D721Med (cell line): ENCODE measurements around the gene ZFP36.

ENCODE experiments used
- DNase-seq: peaks from one replicate; pipeline ENCODE4 v3.0.0; 2011; ENCODE audit warnings: low spot score; ENCODE audit not compliant: insufficient read length
- FAIRE-seq: peaks from 2 replicates; lab custom pipeline; 2011; peaks lifted over from hg19 to GRCh38; lab: Jason Lieb, UNC
- TF ChIP-seq, protein P1 (sequence below): IDR thresholded peaks from 2 replicates; pipeline ENCODE4 v1.5.1; 2012; ENCODE audit warnings: mild to moderate bottlenecking, control low read depth; ENCODE audit not compliant: insufficient read depth; ENCODE audit errors: missing control alignments

Gene ZFP36

DNA sequence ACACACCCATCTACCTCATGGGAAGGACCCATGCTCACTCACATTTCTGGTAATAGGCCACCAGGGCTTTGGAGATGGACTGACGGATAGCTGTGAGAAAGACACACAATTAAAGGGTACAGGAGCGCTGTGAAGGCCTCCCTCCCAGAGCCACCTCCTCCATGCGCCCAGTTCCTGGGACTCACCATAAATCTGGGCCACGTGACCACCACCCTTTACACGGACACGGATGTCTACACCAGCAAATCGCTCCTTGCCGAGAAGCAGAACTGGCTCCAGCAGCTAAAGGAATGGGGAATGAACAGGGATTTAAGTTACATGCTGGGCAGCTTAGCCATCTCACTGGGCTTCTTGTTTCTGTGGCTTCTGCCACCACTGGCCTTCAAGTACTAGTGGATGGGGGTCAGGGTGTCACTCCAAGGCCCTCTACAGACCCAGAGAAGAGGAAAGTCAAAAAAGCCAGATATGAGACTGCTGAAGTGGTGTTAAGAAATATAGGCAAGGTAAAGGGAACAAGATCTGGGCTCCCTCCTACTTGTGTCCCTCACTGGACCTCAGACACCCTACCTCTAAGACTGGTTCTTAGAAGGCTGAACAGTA lies 26.9 kb downstream of the ZFP36 start:
- no peak for DNase-seq
- TF ChIP-seq, protein P1, sequence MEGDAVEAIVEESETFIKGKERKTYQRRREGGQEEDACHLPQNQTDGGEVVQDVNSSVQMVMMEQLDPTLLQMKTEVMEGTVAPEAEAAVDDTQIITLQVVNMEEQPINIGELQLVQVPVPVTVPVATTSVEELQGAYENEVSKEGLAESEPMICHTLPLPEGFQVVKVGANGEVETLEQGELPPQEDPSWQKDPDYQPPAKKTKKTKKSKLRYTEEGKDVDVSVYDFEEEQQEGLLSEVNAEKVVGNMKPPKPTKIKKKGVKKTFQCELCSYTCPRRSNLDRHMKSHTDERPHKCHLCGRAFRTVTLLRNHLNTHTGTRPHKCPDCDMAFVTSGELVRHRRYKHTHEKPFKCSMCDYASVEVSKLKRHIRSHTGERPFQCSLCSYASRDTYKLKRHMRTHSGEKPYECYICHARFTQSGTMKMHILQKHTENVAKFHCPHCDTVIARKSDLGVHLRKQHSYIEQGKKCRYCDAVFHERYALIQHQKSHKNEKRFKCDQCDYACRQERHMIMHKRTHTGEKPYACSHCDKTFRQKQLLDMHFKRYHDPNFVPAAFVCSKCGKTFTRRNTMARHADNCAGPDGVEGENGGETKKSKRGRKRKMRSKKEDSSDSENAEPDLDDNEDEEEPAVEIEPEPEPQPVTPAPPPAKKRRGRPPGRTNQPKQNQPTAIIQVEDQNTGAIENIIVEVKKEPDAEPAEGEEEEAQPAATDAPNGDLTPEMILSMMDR: no peak
- FAIRE-seq: no peak

DNA sequence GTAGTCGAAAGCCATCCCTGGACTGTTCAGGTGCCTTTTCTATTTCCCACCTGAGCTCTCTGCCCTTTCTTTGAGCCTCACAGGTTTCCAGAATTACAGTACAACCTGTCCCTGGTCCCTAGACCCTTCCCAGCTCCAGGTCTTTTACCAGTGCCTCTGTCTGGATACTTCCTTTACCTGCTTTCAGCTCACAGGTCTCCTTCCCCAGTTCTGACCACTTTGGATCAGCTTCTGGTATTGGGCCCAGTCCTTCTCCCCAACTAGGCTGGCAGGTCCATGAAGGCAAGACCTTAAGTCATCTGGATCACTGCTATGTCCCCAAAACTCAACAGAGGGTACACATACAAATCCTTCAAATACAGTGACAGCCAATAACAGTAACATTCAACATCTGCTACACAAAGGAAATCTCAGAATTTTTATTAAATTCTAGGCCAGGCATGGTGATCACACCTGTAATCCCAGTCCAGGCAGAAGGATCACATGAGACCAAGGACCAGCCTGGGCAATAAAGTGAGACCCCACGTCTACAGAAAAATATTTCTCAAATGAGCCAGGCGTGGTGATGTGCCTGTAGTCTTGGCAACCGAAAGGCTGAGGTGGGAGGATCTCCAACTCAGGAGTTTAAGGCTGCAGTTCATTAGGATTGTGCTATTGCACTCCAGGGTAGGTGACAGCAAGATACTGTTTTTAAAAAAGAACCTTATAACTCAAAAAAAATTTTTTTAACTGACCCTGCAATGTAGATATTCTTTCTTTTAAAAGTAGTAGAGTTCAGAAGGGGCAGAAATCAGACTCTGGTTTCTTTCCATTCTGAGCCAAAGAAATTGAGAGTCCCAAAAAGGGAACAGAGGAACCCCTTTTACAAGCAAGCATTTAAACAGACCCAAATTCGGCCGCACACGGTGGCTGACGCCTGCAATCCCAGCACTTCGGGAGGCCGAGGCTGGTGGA lies 27.8 kb downstream of the ZFP36 start:
- DNase-seq (no peak), FAIRE-seq (no peak)
- TF ChIP-seq, protein P1: no peak

DNA sequence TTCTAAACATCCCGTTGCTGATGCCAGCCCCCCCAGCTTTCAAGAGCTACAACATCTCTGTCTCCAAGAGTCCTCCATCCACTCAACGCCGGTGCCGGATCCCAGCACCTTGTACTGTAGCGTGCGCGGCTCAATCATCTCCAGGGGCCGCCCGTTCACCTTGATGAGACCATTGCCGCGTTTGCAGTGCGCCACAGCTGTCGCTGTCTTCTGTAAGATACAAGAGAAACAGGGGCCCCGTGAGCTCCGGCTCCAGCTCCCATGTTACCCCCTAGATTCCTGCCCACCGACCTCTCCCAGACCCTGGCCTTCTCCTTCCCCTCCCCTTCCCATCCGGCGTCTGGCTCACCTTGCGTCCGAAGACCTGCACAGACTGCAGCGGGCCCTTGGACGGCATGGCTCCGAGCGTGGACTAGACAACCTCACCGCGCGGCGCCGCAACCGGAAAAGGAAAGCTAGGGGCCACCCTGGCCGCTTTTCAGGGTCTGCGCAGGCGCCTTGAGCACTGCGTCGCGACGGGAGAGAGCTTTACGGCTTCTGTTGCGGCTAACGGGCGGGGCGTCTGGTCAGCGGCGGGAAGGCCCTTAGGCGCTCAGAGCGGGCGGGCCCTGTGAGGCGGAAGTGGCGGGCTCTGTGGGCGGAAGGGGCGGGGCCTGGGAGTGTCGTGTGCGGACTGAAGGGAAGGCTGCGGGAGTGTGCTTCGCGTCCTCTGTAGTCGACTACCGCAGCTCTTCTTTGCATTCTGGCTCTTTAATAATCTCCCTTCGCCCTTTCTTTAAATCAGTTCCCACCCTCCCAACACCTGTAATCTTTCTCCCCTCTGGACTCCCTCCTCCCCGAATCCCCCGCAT lies 29.1 kb downstream of the ZFP36 start, which contains the start of gene RPS16:
Gene RPS16 (minus strand): TSS at position 451 of the 851 bp plus-strand sequence. CDS start 54 bp downstream, at position 397.
- TF ChIP-seq, protein P1: no peak
- DNase-seq: peak; percentile 81
- no peak for FAIRE-seq

DNA sequence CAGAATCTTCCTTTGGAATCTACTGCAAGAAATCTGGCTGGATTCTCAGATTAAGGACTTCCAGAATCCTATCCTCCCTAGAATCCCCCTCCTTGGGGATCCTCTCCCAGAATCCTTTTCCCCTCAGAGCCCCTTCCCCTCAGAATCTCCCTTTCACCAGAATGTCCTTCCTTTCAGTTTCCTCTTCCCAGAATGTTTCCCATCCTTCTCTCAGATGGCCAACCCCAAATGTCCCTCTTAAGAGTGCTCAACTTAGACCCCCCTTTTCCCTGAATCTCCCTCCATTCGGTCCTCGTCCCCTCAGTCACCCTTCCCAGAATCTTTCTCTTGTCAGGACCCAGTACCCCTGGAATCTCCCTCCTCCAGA lies 29.7 kb downstream of the ZFP36 start:
- no peak for DNase-seq
- TF ChIP-seq, protein P1: no peak
- no peak for FAIRE-seq

DNA sequence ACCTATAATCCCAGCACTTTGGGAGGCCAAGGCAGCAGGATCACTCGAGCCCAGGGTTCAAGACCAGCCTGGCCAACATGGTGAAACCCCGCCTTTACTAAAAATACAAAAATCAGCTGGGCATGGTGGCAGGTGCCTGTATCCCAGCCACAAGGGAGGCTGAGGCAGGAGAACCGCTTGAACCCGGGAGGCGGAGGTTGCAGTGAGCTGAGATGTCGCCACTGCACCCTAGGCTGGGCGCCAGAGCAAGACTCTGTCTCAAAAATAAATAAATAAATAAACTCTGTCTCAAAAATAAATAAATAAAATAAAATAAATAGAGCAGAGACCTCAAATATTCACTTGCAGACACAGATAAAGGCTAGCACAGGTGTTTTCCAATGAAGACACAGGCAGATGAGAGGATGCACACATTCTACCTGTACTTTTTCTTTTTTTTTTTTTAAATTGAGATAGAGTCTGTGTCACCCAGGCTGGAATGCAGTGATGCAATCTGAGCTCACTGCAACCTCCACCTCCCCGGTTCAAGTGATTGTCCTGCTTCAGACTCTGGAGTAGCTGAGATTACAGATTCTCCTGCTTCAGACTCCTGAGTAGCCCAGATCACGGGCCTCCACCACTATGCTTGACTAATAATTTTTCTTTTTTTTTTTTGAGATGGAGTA lies 31.8 kb downstream of the ZFP36 start:
- FAIRE-seq (no peak), DNase-seq (no peak)

More for the DNA sequence above, 31.8 kb downstream of the ZFP36 start:
- TF ChIP-seq, protein P1: no peak
